GM12878 (cell line): Measurements from ENCODE around the gene SETD7. TPM values are rescaled to one million over a fixed set of nuclear protein-coding genes. Genes with fewer than 3 reads are reported as not detected.

Experiments
- ATAC-seq: fragments of 200-7000 bp; cut with Tn5 transposase; 3 replicates; pipeline ENCODE4 v1.9.1; 2020; ENCODE audit warnings: mild to moderate bottlenecking, moderate library complexity
- BruUV-seq: library from RNA; stranded (reverse); fragments of 400-500 nt; replicated peaks from 2 replicates; lab custom pipeline; 2021; lab: Mats Ljungman, UMichigan
- CTCF ChIA-PET: fragments of 300-600 bp; sonication (Branson Sonifier 250); formaldehyde crosslinking; extraction: SDS; loops from one replicate; lab custom pipeline; 2021; ENCODE audit warnings: inconsistent platforms; lab: Yijun Ruan, JAX
- POLR2A ChIA-PET: fragments of 350-600 bp; formaldehyde crosslinking; extraction: SDS; loops from one replicate; lab custom pipeline; 2021; ENCODE audit warnings: inconsistent platforms; lab: Charles Lee
- RAD21 ChIA-PET: fragments of 300-600 bp; sonication (Branson Sonifier 250); formaldehyde crosslinking; loops from one replicate; lab custom pipeline; 2023; ENCODE audit warnings: antibody characterized with exemption; ENCODE audit not compliant: unreplicated experiment; lab: Charles Lee
- SMC1A ChIA-PET: fragments of 300-600 bp; sonication (Branson Sonifier 250); formaldehyde crosslinking; loops from one replicate; lab custom pipeline; 2023; ENCODE audit not compliant: unreplicated experiment, uncharacterized antibody; lab: Charles Lee
- DNase-seq: peaks from one replicate; pipeline ENCODE4 v3.0.0-alpha.2; 2011; ENCODE audit warnings: low read depth, low spot score
- FAIRE-seq: peaks from 3 replicates; lab custom pipeline; 2011; peaks lifted over from hg19 to GRCh38; lab: Jason Lieb, UNC
- H2AFZ ChIP-seq: 2 replicates; pipeline ENCODE4 v1.6.0; 2011; ENCODE audit warnings: low read depth, low read length, control low read depth; ENCODE audit not compliant: control insufficient read depth
- H3K27ac ChIP-seq: 2 replicates; pipeline ENCODE4 v1.5.1; 2011; ENCODE audit warnings: control low read depth; ENCODE audit not compliant: control insufficient read depth, insufficient read depth
- H3K27me3 ChIP-seq, 2 experiments: replicated peaks in 1 of 2; 2 replicates each; pipeline versions ENCODE4 v1.6.0 to v1.6.1; 2011; ENCODE audit warnings: low read length in 1 of 2; ENCODE audit not compliant: control insufficient read depth in 2 of 2, insufficient read depth in 2 of 2
- H3K36me3 ChIP-seq, 2 experiments: 2 replicates each; pipeline ENCODE4 v1.5.1; 2011; ENCODE audit warnings: low read length in 1 of 2; ENCODE audit not compliant: control insufficient read depth in 2 of 2, insufficient read depth in 2 of 2
- H3K4me1 ChIP-seq: 2 replicates; pipeline ENCODE4 v1.6.1; 2011; ENCODE audit warnings: mild to moderate bottlenecking, low read length, moderate library complexity, mixed read lengths; ENCODE audit not compliant: control insufficient read depth, insufficient read depth
- H3K4me2 ChIP-seq: 2 replicates; pipeline ENCODE4 v1.6.0; 2011; ENCODE audit warnings: control low read depth; ENCODE audit not compliant: control insufficient read depth, insufficient read depth
- H3K4me3 ChIP-seq: fragments of 200-600 bp; sonication (generic); 2 replicates; pipeline ENCODE4 v1.5.1; 2016
- H3K79me2 ChIP-seq: 2 replicates; pipeline ENCODE4 v1.6.0; 2011; ENCODE audit warnings: low read length; ENCODE audit not compliant: control insufficient read depth, insufficient read depth
- H3K9ac ChIP-seq: 2 replicates; pipeline ENCODE4 v1.8.0; 2011; ENCODE audit warnings: low read length, control low read depth, mixed read lengths; ENCODE audit not compliant: control insufficient read depth, insufficient read depth
- H3K9me3 ChIP-seq: replicated peaks from 3 replicates; pipeline ENCODE4 v1.5.1; 2011; ENCODE audit warnings: mild to moderate bottlenecking, low read length; ENCODE audit not compliant: control insufficient read depth, insufficient read depth
- H4K20me1 ChIP-seq: 2 replicates; pipeline ENCODE4 v1.6.0; 2011; ENCODE audit not compliant: control insufficient read depth, insufficient read depth
- BHLHE40 ChIP-seq, 2 experiments: fragments of 450-650 bp in 1 of 2; IDR thresholded peaks; 2 replicates each; pipeline ENCODE4 v1.6.1; 2011 to 2017; ENCODE audit warnings: low read depth in 2 of 2, borderline replicate concordance in 1 of 2, improper control_type of control experiment in 1 of 2, low read length in 1 of 2, mild to moderate bottlenecking in 1 of 2
- CREB1 ChIP-seq: IDR thresholded peaks from 2 replicates; pipeline ENCODE4 v1.6.1; 2012; ENCODE audit warnings: low read depth, mild to moderate bottlenecking, inconsistent platforms
- DPF2 ChIP-seq: fragments of 450-650 bp; IDR thresholded peaks from 2 replicates; pipeline ENCODE4 v1.6.1; 2017; ENCODE audit warnings: mild to moderate bottlenecking
- HDAC6 ChIP-seq: fragments of 200-600 bp; sonication (generic); IDR thresholded peaks from one replicate; pipeline ENCODE4 v1.8.0; 2017; ENCODE audit warnings: antibody characterized with exemption; ENCODE audit not compliant: unreplicated experiment
- NBN ChIP-seq: fragments of 450-650 bp; IDR thresholded peaks from 2 replicates; pipeline ENCODE4 v1.6.1; 2016
- POLR2A ChIP-seq: IDR thresholded peaks from 2 replicates; pipeline ENCODE4 v1.6.1; 2011; ENCODE audit warnings: low read depth, mild to moderate bottlenecking, low read length
- TARDBP ChIP-seq: IDR thresholded peaks from 2 replicates; pipeline ENCODE4 v1.6.1; 2016; ENCODE audit warnings: borderline replicate concordance
- USF1 ChIP-seq: IDR thresholded peaks from 2 replicates; pipeline ENCODE4 v1.6.1; 2011; ENCODE audit warnings: borderline replicate concordance, low read depth, mild to moderate bottlenecking, moderate library complexity, mixed read lengths, low read length; ENCODE audit not compliant: insufficient read depth; ENCODE audit errors: extremely low read length
- WGBS: methylation state at CpG from one replicate; pipeline ENCODE4 v1.1.6; 2016; ENCODE audit warnings: low lambda C conversion rate; ENCODE audit not compliant: insufficient replicate concordance, insufficient coverage; ENCODE audit errors: missing lambda C conversion rate; 5-methylcytosine and 5-hydroxymethylcytosine counted together
- in situ Hi-C: fragments of 300-500 bp; cut with MboI; formaldehyde crosslinking; loops from 9 replicates; pipeline ENCODE4 v1.14.3; 2018; ENCODE audit warnings: mixed read lengths
- intact Hi-C: fragments of 100-400 bp; cut with micrococcal nuclease; formaldehyde crosslinking; loops from one replicate; pipeline ENCODE4 v1.14.2; 2022; ENCODE audit not compliant: unreplicated experiment
- polyA plus RNA-seq, 11 experiments: library from polyadenylated mRNA; depleted of rRNA in 4 of 11; unstranded in 6 of 11; stranded (reverse) in 5 of 11; fragments of >200 nt; fragmentation: Nextera tagmentation in 4 of 11; fragmentation: Illumina TruSeq in 1 of 11; extraction: Ambion mirVana in 4 of 11; extraction: Trizol in 1 of 11; gene quantifications; 1 replicate in 1 of 11; 2 replicates in 10 of 11; pipeline versions ENCODE4 v1.2.1 to v1.2.3, GENCODE V29; 2011 to 2016; ENCODE audit warnings: inconsistent platforms in 2 of 11, missing spikeins in 2 of 11, low read depth in 1 of 11
- total RNA-seq, 4 experiments: library from RNA; depleted of rRNA in 3 of 4; stranded (reverse); fragments of >200 nt in 3 of 4; fragmentation: Illumina TruSeq in 1 of 4; extraction: Trizol in 1 of 4; gene quantifications; 2 replicates each; pipeline versions ENCODE4 v1.2.1 to v1.2.3, GENCODE V29; 2013 to 2021

Gene SETD7
- total and polyA plus RNA-seq, 10 of the 15 experiments (the other 5 are each of a cell fraction or from before 2014, with no cell fraction given): 0.03 to 0.82 (median 0.44) TPM

- no peak for DNase-seq
- Histone ChIP-seq H3K4me3 (peak overlapping the region; percentile 74; the same call in 1 of the 2 replicates), H4K20me1 (no peaks in the 10 kb centered on the region; the same call in 1 of the 2 replicates), H3K27me3 (peaks cover 14 to 25% of the 10 kb centered on the region in 2 experiments), H3K79me2 (no peaks in the 10 kb centered on the region), H3K4me2 (peak overlapping the region; percentile 98), H3K9me3 (no peaks in the 10 kb centered on the region), H3K27ac (no peak overlapping the region), H3K9ac (peak overlapping the region; percentile 26; the same call in 1 of the 2 replicates), H3K36me3 (no peaks in the 10 kb centered on the region), H3K4me1 (peaks cover 8% of the 10 kb centered on the region; the same call in 1 of the 2 replicates), H2AFZ (peak overlapping the region; percentile 77)
- ChIA-PET POLR2A (no interaction called here), SMC1A (interaction anchor here (0.6 kb wide), 1 partner anchor 23 kb away, joined by 3 read pairs; no protein-coding TSS in a partner anchor), RAD21 (no interaction called here), CTCF (interaction anchor here (0.5 to 1.3 kb wide), 2 partner anchors 11 to 25 kb away, joined by 4 to 5 read pairs; no protein-coding TSS in a partner anchor)
- in situ Hi-C loops: no loop called here
- FAIRE-seq: peak; percentile 7
- WGBS: 10% methylated on average over 47 of the region's 57 CpGs
- ATAC-seq: peak; percentile 58
- no TSS peak for BruUV-seq
- intact Hi-C loops: no loop called here
- TF ChIP-seq USF1 (peak; percentile 21), NBN (no peak), HDAC6 (peak; percentile 87), POLR2A (peak; percentile 65), DPF2 (0 out of 2 replicates have a peak, but pooled peaks have one; percentile 16), BHLHE40 (IDR thresholded peaks at IDR 0.05; ENCODE audit: borderline replicate concordance in 1 of 2, low read depth in 2 of 2, low read length in 1 of 2) (peak in 1 of 2 experiments; percentile 72; a peak in 2 of 4 replicates), CREB1 (peak; percentile 20; the same call in 1 of the 2 replicates), TARDBP (no peak)
These were observed 920 bp downstream of the SETD7 start for GRCh38 chr4:139554893-139555704.
